HG03139 (cell line): ENCODE measurements around the gene RANBP1.

ENCODE experiments used
- ATAC-seq: cut with Tn5 transposase; IDR thresholded peaks from one replicate; pipeline ENCODE4 v1.9.1; 2021; ENCODE audit not compliant: unreplicated experiment

RANBP1 gene

DNA sequence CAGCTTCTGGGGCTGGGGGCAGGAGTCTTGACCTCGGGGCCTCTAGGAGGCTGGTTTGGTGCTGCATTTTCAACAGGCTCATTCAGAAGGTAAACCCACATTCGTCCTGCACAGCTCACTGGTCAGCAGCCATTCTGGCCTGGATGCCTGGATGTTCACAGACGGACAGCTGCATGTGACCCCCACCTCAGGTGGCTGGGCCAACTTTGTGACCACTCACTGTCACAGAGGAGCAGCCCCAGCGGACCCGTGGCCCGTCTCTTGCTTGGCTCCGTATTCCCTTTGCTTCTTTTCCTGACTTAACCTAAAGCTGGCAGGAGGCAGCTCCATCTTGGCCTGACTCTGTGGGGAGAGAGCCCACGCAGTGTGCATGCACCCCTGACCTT, 27.6 kb upstream of the RANBP1 start:
- no peak for ATAC-seq

DNA sequence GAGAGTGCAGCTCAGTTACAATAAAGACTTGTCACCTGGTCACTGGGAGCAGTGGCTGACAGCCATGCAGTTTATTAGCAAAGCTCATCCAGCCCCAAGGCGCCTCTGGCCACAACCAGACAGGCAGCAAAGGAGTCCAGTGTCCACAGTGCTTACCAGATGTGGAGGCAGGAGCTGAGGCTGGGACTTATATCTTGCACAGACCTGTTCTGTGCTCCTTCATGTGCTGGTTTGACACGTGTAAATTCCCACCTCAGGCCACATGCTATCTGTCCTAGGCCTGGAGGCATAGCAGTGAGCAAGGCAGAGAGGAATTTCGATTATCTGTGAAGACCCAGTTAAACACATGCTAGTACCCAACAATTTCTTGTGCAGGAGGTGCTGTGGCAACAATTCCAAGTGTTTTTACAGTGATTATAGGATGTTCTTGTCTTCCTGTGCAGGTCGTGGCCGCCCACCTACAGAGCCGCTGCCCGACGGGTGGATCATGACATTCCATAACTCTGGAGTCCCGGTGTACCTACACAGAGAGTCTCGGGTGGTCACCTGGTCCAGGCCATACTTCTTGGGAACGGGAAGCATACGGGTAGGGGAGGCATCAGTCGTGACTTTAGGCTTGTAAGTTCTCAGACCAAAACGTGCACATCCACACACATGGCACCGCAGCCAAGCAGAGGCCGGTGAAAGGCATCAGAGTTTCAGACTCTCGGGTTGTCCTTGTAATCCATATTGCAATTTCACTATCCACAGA, 26.5 kb upstream of the RANBP1 start:
- ATAC-seq: no peak

DNA sequence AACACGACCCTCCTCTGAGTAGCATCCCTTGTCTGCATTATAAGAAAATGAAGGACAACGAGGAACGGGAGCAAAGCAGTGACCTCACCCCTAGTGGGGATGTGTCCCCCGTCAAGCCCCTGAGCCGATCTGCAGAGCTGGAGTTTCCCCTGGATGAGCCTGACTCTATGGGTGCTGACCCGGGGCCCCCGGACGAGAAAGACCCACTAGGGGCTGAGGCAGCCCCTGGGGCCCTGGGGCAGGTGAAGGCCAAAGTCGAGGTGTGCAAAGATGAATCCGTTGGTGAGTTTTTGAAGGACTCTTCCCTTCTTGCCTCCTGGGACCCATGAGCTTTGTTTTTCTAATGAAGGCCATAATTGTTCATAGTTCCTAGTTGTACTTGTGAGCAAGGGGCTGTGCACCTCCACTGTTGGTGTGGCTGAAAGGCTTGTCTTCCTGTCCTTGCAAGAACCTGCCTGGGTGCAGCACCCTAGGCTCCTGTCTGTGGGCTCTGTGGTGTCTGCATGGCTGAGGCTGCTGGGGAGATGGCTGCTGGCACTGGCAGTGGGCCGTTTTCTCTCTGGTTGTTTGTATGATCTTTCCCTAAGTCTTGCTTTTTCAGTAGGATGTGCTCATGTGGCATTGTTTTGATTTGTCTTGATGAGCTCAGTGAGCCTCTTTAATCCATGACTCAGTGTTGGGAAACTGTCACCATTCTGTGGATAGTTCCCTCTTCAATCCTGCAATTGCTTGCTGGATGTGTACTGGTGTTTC, 25.8 kb upstream of the RANBP1 start:
- no peak for ATAC-seq

DNA sequence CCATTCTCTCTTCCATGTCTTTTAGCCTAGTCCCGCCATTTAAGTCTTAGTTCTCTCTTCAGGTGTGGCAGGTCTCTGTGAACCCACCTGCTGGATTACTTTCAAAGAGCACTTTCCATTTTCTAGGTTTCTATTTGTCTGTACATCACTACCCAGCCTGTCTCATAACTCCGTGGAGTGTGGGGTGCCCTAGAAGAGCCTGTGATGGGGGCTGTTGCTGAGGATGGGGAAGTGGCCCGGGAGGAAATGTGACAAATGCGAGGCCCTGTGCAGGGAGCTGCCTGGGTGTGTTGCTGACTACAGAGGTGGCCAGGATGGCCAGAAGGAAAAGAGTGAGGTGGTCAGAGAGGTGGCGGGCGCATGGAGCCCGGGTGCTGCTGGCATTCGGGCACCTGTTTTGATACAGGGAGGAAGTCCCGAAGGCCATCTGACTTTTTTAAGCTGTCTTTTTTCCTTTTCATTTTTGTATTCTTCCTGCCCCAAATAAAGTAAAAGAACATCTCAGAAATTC, 25.1 kb upstream of the RANBP1 start:
- no peak for ATAC-seq

DNA sequence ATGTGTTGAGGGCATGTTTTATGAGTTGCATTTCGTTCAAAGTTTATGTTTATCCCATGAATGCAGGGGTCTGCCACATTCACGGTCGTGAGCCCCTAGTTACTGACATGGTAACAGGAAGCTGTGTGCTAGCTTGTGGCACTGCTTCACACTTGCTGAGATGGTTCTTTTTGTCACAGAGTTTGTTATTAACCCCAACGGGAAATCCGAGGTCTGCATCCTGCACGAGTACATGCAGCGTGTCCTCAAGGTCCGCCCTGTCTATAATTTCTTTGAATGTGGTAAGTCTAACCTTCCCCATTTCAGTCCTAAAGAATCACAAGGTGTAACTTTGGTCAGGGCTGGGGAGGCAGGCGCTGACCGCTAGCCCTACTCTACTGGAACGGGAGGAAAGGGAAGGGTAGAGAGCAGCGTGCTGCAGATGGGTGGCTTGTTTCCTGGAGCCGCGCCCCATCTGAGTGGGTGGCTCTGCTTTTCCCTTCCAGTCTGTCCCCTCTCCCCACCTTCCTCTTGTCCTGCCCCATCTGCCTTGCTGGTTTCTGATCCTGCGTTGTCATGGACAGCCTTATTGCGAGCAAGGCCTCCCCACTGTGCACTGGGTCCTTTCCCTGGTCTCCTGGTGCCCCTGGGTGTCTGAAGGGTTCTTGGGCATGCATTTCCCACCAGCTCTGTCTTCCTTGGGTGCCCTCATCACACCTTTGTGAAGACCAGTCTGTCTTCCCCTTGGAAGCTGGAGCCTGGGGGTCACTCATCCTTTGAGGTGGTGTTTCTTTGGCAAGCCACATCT, 24.0 kb upstream of the RANBP1 start:
- ATAC-seq: no peak

DNA sequence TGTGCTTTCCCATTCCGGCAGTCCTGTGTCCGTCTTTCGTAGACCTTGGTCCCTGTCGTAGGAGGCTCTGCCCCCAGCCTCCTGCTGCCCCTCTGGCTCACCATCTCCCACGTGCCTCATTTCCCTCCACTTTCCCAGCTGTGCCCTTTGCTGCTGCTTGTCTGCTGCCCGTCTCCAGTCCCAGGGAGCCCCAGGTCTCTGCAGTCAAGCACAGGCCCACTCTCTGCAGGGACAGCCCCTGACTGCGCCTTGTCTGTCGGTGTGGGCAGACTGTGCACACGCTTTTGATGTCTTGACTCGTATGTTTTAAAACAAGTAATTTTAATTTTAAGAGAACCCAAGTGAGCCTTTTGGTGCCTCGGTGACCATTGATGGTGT, 23.4 kb upstream of the RANBP1 start:
- ATAC-seq: no peak

DNA sequence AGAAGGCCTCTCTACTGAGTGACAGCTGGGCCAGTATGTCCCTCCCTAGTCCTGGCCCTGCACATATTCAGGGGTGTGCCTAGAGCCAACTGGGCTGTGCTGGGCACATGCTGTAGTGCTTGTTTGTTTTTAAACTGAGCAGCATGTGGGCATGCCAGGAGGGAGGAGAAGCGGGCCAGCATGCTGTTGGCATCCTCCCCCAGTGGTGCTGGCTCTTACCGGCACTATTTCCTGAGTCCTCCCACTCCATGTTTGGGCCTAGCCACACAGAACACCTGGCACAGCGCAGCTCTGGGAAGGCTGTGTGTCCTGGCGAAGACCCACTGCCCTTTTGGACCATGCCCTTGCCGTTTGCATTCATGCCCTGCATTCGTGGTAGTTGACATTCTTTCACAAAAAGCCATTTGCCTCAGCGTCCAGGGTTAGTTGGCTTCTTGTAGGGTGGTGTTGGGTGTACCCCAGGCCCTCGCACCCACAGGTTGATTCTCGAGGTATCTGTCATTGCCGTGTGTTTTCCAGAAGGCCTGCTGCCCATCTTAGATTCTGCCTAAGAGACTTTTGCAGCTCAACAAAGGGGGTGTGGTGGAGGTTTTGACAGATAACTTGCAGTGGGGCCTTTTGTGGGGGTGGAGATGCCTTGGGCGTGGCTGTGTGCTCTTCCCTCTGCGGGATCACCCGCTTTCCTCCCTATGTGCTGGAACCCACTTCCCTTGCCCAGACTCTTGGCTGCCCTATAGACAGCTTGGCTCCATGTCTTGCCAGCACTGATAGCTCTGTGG, 22.3 kb upstream of the RANBP1 start:
- no peak for ATAC-seq

DNA sequence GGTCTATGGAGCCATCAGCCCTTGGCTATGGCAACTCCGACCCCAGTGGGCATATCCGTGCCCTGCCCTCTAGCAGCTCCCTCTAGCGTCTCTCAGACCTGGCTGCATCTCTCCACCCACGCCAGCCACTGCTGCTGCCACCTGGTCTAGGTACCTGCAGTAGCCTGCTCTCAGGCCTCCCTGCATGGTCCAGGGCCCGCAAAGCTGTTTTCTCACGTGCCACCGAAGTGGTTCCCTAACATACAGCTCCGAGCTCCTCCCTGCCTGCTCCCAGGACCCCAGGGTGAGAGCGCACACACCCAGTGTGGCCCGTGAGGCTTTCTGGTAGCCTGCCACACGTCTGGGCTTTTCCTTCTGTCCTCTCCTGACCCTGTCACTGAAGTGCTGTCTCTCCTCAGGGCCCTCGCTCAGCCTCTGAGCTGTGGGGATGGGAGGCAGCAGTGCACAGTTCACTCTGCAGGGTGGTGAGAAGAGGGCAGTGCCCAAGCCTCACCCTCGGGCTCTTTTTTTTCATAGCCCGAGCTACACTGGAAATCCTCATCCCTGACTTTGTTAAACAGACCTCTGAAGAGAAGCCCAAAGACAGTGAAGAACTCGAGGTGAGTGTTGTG, 21.6 kb upstream of the RANBP1 start:
- no peak for ATAC-seq

DNA sequence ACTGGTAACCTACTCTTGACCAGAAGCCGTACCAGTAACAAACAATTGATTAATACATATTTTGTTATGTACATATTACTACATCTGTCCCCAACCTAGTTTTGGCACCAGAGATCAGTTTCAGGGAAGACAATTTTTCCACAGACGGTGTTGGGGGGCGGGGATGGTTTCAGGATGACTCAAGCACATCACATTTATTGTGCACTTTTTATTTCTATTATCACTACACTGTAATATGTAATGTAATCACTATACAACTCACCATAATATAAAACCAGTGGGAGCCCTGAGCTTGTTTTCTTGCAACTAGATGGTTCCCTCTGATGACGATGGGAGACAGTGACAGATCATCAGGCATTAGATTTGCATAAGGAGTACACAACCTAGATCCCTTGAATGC, 20.4 kb upstream of the RANBP1 start:
- no peak for ATAC-seq

DNA sequence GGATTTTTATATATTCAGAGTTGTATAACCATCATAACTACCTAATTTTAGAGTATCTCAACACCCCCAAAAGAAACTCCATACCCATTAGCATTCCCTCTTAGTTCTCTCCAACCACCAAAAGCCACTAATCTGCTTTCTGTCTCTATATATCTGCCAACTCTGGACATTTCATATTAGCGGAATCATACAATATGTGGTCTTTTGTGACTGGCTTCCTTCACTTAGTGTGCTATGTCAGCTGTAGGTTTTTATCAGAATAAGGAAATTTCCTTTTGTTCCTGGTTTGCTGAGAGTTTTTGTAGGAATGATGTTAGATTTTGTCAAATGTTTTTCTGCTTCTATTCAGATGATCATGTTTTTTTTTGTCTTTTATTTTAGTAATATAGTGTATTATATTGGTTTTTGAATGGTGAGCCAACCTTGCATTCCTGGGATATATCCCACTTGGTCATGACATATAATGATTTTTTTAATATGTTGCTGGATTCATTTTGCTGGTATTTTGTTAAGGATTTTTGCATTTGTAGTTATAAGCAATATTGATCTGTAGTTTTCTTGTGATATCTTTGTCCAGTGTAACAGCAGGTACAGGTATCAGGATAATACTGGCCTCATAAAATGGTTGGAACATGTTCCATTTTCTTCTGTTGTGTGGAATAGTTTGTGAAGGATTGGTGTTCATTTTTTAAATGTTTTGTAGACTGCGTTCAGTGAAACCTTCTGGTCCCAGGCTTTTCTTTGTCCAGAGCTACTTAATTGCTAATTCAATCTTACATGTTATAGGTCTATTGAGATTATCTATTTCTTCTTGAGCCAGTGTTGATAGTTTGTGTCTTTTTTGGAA, 19.1 kb upstream of the RANBP1 start:
- no peak for ATAC-seq

DNA sequence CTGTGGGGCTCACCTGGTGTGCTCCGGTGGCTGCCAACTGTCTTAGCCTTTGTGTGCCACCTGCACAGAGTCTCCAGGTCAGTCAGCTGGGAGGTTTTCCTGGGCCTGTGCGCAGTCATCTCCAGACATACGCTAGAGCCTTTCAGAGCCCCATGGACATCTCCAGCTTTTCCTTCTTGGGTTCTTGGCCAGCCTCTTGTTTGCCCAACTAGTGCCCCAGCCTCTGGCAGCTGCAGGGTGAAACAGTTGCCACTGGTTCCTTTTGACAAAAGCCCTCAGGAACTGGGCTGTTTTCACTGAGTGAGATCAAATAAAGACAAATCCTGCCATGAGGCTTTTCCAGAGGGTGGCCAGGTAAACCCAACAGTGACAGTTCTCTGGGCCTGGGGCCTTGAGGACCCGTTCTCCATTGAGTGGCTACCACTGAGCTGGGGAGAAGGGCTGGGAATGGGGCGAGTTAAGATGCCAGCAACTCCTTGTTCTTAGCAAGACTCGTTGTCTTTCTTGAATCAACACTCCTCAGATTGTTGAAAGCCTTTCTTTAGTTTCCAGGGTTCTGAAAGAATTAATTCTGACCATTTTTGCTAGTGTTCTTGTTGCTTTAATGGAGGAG, 16.7 kb upstream of the RANBP1 start:
- no peak for ATAC-seq

DNA sequence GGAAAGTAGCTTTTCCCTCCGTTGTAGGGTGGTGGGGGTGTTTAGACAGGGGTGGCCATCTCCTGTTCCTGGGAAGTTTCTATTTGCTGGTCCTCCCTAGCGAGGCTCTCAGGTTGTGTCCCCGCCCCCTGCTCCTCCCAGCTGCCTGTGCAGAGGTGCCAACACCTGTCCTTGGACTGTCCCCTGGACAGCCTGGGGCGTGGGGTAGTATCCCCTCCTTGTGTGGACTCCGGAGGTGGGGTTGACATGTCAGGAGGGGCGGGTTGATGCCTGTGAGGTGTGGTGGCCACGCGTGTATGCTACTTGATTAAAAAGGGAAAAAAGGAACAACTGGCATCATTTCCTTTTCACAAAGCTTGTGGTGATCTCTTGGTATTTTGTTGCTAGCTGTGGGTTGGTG, 14.3 kb upstream of the RANBP1 start:
- no peak for ATAC-seq

DNA sequence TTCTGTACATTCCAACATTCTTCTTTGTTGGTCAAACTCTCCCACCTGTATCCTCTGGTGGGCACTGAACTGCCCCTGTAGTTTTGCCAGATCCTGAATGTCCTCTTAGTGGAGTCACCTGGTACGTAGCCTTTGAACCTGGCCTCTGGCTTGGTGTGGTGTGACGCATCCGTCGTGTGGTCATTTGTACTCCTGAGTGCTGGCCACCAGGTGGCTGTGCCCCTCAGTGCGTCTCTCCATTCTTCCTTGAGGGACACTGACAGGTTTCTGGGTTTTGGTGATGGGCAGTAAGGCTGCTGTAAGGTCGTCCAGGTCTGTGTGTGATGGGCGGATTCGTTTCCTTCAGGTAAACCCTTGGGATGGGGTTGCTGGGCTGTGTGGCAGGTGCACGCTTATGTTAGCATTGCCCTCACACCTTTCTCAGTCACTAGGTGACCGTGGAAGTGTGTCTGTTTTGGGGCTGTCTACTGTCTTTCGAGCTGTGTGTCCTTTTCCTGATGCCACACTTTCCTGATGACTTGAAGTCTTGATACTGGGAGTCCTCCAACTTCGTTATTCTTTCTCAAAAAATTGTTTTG, 13.6 kb upstream of the RANBP1 start:
- no peak for ATAC-seq

DNA sequence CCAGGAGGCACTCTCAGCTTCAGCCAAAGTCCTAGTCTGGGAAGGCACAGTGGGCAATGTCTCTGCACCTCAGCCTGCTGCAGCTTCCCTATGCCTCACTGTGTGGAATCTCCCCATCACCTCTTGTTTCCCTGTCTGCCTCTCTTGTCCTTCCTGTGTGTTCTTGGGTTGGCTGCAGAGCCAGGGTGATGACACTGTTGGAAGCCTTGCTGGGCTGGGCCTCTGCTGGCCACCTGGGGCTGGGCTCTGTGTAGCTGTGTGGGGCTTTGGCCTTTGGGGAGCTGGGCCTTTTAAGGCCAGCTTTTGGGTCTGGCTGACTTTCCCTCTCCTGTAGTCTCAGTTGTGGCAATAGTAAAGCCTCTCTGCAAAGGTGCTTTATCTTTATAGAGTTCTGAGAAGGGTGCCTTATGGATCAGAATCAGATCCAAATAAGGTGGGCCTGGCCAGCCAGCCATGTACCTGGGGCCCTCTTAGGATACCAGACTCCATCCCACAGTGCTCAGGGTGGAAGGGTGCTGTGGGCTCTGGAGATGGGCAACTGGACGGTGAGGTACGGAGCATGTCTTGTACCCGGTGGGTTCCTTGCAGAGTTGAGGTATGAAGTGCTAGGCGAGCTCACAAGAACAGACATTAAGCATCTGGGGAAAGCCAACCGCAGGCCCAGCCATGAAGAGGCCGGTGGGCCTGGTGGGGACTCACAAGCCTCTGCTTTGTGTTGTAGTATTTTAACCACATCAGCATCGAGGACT, 10.3 kb upstream of the RANBP1 start:
- ATAC-seq: no peak

DNA sequence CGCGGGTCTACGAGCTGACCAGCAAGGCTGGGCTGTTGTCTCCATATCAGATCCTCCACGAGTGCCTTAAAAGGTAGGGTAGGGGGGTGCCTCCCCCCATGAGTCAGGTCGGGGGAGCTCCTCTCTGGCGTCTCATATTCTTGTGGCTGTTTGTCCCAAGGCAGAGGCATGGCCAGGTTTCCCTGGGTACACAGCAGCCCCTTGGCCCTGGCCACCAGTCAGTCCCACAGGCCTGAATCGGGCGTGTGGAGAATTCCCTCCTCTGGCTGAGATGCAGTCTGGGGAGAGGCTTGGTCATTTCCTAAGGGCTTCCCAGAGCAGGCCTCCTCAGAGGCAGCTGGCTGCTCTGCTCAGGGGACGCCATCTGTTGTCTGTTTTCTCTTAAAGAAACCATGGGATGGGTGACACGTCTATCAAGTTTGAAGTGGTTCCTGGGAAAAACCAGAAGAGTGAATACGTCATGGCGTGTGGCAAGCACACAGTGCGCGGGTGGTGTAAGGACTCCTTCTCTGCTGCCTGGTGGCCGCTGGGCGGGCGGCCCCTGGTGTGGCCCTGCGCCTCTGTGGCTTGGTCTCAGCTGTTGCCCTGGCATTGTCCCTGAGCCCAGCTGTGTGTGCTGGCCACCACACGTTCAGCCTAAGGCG, 9.6 kb upstream of the RANBP1 start:
- no peak for ATAC-seq

DNA sequence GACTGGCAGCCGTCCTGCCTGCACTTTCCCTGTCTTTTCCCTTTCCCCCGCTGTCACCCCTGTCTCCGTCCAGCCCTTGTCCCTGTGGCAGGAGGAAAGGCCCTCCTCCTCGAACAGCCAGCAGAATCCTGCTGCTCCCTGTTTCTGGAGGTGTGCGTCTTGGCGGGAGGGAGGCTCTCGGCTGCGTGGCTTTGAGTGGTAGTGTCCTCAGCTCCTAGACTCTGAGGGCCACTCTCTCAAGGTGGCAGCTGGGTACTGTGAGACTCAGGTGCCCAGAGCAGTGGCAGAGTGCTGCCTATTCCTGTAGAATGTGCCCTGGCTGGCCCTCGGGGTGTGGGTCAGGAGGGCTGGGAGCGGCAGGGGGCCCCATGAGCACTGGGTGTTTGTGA, 9.1 kb upstream of the RANBP1 start:
- ATAC-seq: no peak

DNA sequence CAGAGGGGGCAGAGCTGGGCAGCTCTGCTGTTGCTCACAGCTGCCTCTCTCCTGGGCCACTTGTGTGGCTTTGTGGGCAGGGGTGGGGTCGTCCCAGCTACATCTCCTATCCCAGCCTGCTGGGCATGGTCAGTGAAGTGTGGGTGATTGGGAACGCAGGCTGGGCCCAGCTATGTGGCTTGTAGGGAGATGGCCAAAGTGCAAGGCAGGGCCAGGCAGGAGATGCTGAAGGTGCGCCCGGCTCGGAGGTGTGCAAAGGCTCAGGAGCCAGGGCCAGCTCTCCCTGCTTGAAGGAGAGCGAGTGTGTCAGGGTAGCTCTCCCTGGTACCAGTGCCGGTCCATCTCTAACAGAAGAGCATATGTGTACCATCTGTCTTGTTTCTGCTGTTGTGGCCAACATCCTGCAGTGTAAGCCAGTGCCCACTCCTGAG, 8.4 kb upstream of the RANBP1 start:
- ATAC-seq: no peak
